OCI-LY1 (cell line): ENCODE data around the gene STK39.

Experiments
- EZH2 ChIP-seq: fragments of 200-600 bp; sonication (generic), shearing (Covaris generic); IDR thresholded peaks from 2 replicates; pipeline ENCODE4 v1.8.0; 2017; ENCODE audit warnings: borderline replicate concordance, mixed run types, mild to moderate bottlenecking, antibody characterized with exemption, low read length, moderate library complexity, mixed read lengths
- TF ChIP-seq, protein P1 (sequence below): fragments of 200-600 bp; sonication (generic), shearing (Covaris generic); IDR thresholded peaks from 2 replicates; pipeline ENCODE4 v1.5.1; 2017; ENCODE audit warnings: mild to moderate bottlenecking, antibody characterized with exemption, low read length, moderate library complexity, mixed read lengths

DNA sequence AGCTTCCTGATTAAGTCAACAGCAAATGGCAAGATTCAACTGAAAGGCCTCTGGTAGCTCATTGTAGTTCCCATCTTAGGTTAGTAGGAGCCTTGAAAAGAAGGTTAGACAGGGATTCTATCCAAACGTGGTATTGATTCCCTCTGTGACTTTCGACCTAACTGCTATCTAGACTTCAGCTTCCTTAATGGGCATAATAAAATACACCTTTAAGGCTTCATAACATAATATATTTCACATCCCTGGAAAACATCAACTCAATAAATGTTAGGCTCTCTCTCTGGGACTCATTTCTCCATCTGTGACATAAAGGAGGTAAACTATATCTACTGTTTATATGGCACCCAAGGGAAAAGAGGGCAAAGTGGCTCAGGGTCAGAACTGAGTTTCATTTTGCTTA is 60.9 kb downstream of the STK39 start:
- TF ChIP-seq, protein P1, sequence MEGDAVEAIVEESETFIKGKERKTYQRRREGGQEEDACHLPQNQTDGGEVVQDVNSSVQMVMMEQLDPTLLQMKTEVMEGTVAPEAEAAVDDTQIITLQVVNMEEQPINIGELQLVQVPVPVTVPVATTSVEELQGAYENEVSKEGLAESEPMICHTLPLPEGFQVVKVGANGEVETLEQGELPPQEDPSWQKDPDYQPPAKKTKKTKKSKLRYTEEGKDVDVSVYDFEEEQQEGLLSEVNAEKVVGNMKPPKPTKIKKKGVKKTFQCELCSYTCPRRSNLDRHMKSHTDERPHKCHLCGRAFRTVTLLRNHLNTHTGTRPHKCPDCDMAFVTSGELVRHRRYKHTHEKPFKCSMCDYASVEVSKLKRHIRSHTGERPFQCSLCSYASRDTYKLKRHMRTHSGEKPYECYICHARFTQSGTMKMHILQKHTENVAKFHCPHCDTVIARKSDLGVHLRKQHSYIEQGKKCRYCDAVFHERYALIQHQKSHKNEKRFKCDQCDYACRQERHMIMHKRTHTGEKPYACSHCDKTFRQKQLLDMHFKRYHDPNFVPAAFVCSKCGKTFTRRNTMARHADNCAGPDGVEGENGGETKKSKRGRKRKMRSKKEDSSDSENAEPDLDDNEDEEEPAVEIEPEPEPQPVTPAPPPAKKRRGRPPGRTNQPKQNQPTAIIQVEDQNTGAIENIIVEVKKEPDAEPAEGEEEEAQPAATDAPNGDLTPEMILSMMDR, result no peak
- TF ChIP-seq EZH2, result no peak
